GM12878 (cell line): ENCODE measurements around the gene BMP15. TPM values are rescaled to one million over a fixed set of nuclear protein-coding genes. Genes with fewer than 3 reads are reported as not detected.
A peak's percentile ranks its signal among the peaks of the same experiment; 100 is the strongest.

Source experiments
- ATAC-seq: fragments of 200-7000 bp; cut with Tn5 transposase; 3 replicates; pipeline ENCODE4 v1.9.1; 2020; ENCODE audit warnings: mild to moderate bottlenecking, moderate library complexity
- BruUV-seq: library from RNA; stranded (reverse); fragments of 400-500 nt; replicated peaks from 2 replicates; lab custom pipeline; 2021; lab: Mats Ljungman, UMichigan
- CTCF ChIA-PET: fragments of 300-600 bp; sonication (Branson Sonifier 250); formaldehyde crosslinking; extraction: SDS; loops from one replicate; lab custom pipeline; 2021; ENCODE audit warnings: inconsistent platforms; lab: Yijun Ruan, JAX
- POLR2A ChIA-PET: fragments of 350-600 bp; formaldehyde crosslinking; extraction: SDS; loops from one replicate; lab custom pipeline; 2021; ENCODE audit warnings: inconsistent platforms; lab: Charles Lee
- RAD21 ChIA-PET: fragments of 300-600 bp; sonication (Branson Sonifier 250); formaldehyde crosslinking; loops from one replicate; lab custom pipeline; 2023; ENCODE audit warnings: antibody characterized with exemption; ENCODE audit not compliant: unreplicated experiment; lab: Charles Lee
- SMC1A ChIA-PET: fragments of 300-600 bp; sonication (Branson Sonifier 250); formaldehyde crosslinking; loops from one replicate; lab custom pipeline; 2023; ENCODE audit not compliant: unreplicated experiment, uncharacterized antibody; lab: Charles Lee
- DNase-seq: peaks from one replicate; pipeline ENCODE4 v3.0.0-alpha.2; 2011; ENCODE audit warnings: low read depth, low spot score
- FAIRE-seq: peaks from 3 replicates; lab custom pipeline; 2011; peaks lifted over from hg19 to GRCh38; lab: Jason Lieb, UNC
- H2AFZ ChIP-seq: 2 replicates; pipeline ENCODE4 v1.6.0; 2011; ENCODE audit warnings: low read depth, low read length, control low read depth; ENCODE audit not compliant: control insufficient read depth
- H3K27ac ChIP-seq: 2 replicates; pipeline ENCODE4 v1.5.1; 2011; ENCODE audit warnings: control low read depth; ENCODE audit not compliant: control insufficient read depth, insufficient read depth
- H3K27me3 ChIP-seq, 2 experiments: replicated peaks in 1 of 2; 2 replicates each; pipeline versions ENCODE4 v1.6.0 to v1.6.1; 2011; ENCODE audit warnings: low read length in 1 of 2; ENCODE audit not compliant: control insufficient read depth in 2 of 2, insufficient read depth in 2 of 2
- H3K36me3 ChIP-seq, 2 experiments: 2 replicates each; pipeline ENCODE4 v1.5.1; 2011; ENCODE audit warnings: low read length in 1 of 2; ENCODE audit not compliant: control insufficient read depth in 2 of 2, insufficient read depth in 2 of 2
- H3K4me1 ChIP-seq: 2 replicates; pipeline ENCODE4 v1.6.1; 2011; ENCODE audit warnings: mild to moderate bottlenecking, low read length, moderate library complexity, mixed read lengths; ENCODE audit not compliant: control insufficient read depth, insufficient read depth
- H3K4me2 ChIP-seq: 2 replicates; pipeline ENCODE4 v1.6.0; 2011; ENCODE audit warnings: control low read depth; ENCODE audit not compliant: control insufficient read depth, insufficient read depth
- H3K4me3 ChIP-seq: fragments of 200-600 bp; sonication (generic); 2 replicates; pipeline ENCODE4 v1.5.1; 2016
- H3K79me2 ChIP-seq: 2 replicates; pipeline ENCODE4 v1.6.0; 2011; ENCODE audit warnings: low read length; ENCODE audit not compliant: control insufficient read depth, insufficient read depth
- H3K9ac ChIP-seq: 2 replicates; pipeline ENCODE4 v1.8.0; 2011; ENCODE audit warnings: low read length, control low read depth, mixed read lengths; ENCODE audit not compliant: control insufficient read depth, insufficient read depth
- H3K9me3 ChIP-seq: replicated peaks from 3 replicates; pipeline ENCODE4 v1.5.1; 2011; ENCODE audit warnings: mild to moderate bottlenecking, low read length; ENCODE audit not compliant: control insufficient read depth, insufficient read depth
- H4K20me1 ChIP-seq: 2 replicates; pipeline ENCODE4 v1.6.0; 2011; ENCODE audit not compliant: control insufficient read depth, insufficient read depth
- CBX3 ChIP-seq: fragments of 200-600 bp; sonication (generic); IDR thresholded peaks from 2 replicates; pipeline ENCODE4 v1.6.1; 2016; ENCODE audit warnings: low read depth, borderline replicate concordance
- FOS ChIP-seq: IDR thresholded peaks from 3 replicates; pipeline ENCODE4 v1.6.1; 2011; ENCODE audit warnings: borderline replicate concordance; ENCODE audit not compliant: insufficient read length; ENCODE audit errors: extremely low read depth
- GABPA ChIP-seq: IDR thresholded peaks from 2 replicates; pipeline ENCODE4 v1.6.1; 2014; ENCODE audit warnings: antibody characterized with exemption, low read depth, mild to moderate bottlenecking, inconsistent platforms
- GATAD2B ChIP-seq: fragments of 450-650 bp; conservative IDR thresholded peaks from 2 replicates; pipeline ENCODE4 v1.6.1; 2017; ENCODE audit warnings: low read depth, mild to moderate bottlenecking, moderate library complexity
- MTA3 ChIP-seq: IDR thresholded peaks from 2 replicates; pipeline ENCODE4 v1.6.1; 2012; ENCODE audit warnings: low read length, inconsistent platforms, borderline replicate concordance
- MYB ChIP-seq: fragments of 150-350 bp; IDR thresholded peaks from 2 replicates; pipeline ENCODE4 v1.6.1; 2014; ENCODE audit warnings: mild to moderate bottlenecking, low read depth, low read length, borderline replicate concordance
- SRF ChIP-seq, 2 experiments: IDR thresholded peaks; 2 replicates each; pipeline ENCODE4 v1.6.1; 2011; ENCODE audit warnings: low read depth in 2 of 2, low read length in 2 of 2, mild to moderate bottlenecking in 1 of 2, moderate library complexity in 1 of 2
- TARDBP ChIP-seq: IDR thresholded peaks from 2 replicates; pipeline ENCODE4 v1.6.1; 2016; ENCODE audit warnings: borderline replicate concordance
- ZBTB33 ChIP-seq: fragments of 450-650 bp; IDR thresholded peaks from 2 replicates; pipeline ENCODE4 v1.6.1; 2017; ENCODE audit warnings: mild to moderate bottlenecking
- ZNF622 ChIP-seq: fragments of 450-650 bp; IDR thresholded peaks from 2 replicates; pipeline ENCODE4 v1.6.1; 2017; ENCODE audit warnings: mild to moderate bottlenecking, inconsistent platforms
- WGBS: methylation state at CpG from one replicate; pipeline ENCODE4 v1.1.6; 2016; ENCODE audit warnings: low lambda C conversion rate; ENCODE audit not compliant: insufficient replicate concordance, insufficient coverage; ENCODE audit errors: missing lambda C conversion rate; 5-methylcytosine and 5-hydroxymethylcytosine counted together
- in situ Hi-C: fragments of 300-500 bp; cut with MboI; formaldehyde crosslinking; loops from 9 replicates; pipeline ENCODE4 v1.14.3; 2018; ENCODE audit warnings: mixed read lengths
- intact Hi-C: fragments of 100-400 bp; cut with micrococcal nuclease; formaldehyde crosslinking; loops from one replicate; pipeline ENCODE4 v1.14.2; 2022; ENCODE audit not compliant: unreplicated experiment
- polyA plus RNA-seq, 11 experiments: library from polyadenylated mRNA; depleted of rRNA in 4 of 11; unstranded in 6 of 11; stranded (reverse) in 5 of 11; fragments of >200 nt; fragmentation: Nextera tagmentation in 4 of 11; fragmentation: Illumina TruSeq in 1 of 11; extraction: Ambion mirVana in 4 of 11; extraction: Trizol in 1 of 11; gene quantifications; 1 replicate in 1 of 11; 2 replicates in 10 of 11; pipeline versions ENCODE4 v1.2.1 to v1.2.3, GENCODE V29; 2011 to 2016; ENCODE audit warnings: inconsistent platforms in 2 of 11, missing spikeins in 2 of 11, low read depth in 1 of 11
- total RNA-seq, 4 experiments: library from RNA; depleted of rRNA in 3 of 4; stranded (reverse); fragments of >200 nt in 3 of 4; fragmentation: Illumina TruSeq in 1 of 4; extraction: Trizol in 1 of 4; gene quantifications; 2 replicates each; pipeline versions ENCODE4 v1.2.1 to v1.2.3, GENCODE V29; 2013 to 2021
- TF ChIP-seq, protein P1 (sequence below): fragments of 450-650 bp; IDR thresholded peaks from 2 replicates; pipeline ENCODE4 v1.6.1; 2016; ENCODE audit warnings: mild to moderate bottlenecking, moderate library complexity, borderline replicate concordance
- TF ChIP-seq, protein P2 (sequence below), 3 experiments: IDR thresholded peaks in 2 of 3; conservative IDR thresholded peaks in 1 of 3; 2 replicates each; pipeline ENCODE4 v1.5.1; 2011; ENCODE audit warnings: low read depth in 3 of 3, low read length in 3 of 3, mild to moderate bottlenecking in 3 of 3, control low read depth in 2 of 3, moderate library complexity in 2 of 3, inconsistent platforms in 1 of 3, mixed read lengths in 1 of 3; ENCODE audit not compliant: control insufficient read depth in 2 of 3, insufficient read depth in 1 of 3; ENCODE audit errors: extremely low read depth in 1 of 3

BMP15 gene
- total and polyA plus RNA-seq, 10 of the 15 experiments (the other 5 are each of a cell fraction or from before 2014, with no cell fraction given) = not detected

GRCh38 chrX:50893466-50893865 is 17.1 kb upstream of the BMP15 start (continued):
- TF ChIP-seq, protein P1, sequence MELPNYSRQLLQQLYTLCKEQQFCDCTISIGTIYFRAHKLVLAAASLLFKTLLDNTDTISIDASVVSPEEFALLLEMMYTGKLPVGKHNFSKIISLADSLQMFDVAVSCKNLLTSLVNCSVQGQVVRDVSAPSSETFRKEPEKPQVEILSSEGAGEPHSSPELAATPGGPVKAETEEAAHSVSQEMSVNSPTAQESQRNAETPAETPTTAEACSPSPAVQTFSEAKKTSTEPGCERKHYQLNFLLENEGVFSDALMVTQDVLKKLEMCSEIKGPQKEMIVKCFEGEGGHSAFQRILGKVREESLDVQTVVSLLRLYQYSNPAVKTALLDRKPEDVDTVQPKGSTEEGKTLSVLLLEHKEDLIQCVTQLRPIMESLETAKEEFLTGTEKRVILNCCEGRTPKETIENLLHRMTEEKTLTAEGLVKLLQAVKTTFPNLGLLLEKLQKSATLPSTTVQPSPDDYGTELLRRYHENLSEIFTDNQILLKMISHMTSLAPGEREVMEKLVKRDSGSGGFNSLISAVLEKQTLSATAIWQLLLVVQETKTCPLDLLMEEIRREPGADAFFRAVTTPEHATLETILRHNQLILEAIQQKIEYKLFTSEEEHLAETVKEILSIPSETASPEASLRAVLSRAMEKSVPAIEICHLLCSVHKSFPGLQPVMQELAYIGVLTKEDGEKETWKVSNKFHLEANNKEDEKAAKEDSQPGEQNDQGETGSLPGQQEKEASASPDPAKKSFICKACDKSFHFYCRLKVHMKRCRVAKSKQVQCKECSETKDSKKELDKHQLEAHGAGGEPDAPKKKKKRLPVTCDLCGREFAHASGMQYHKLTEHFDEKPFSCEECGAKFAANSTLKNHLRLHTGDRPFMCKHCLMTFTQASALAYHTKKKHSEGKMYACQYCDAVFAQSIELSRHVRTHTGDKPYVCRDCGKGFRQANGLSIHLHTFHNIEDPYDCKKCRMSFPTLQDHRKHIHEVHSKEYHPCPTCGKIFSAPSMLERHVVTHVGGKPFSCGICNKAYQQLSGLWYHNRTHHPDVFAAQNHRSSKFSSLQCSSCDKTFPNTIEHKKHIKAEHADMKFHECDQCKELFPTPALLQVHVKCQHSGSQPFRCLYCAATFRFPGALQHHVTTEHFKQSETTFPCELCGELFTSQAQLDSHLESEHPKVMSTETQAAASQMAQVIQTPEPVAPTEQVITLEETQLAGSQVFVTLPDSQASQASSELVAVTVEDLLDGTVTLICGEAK = no peak
- TF ChIP-seq SRF (IDR thresholded peaks at IDR 0.05; ENCODE audit: low read depth in 2 of 2, low read length in 2 of 2) (no peak), MTA3 (no peak), CBX3 (no peak)

DNA sequence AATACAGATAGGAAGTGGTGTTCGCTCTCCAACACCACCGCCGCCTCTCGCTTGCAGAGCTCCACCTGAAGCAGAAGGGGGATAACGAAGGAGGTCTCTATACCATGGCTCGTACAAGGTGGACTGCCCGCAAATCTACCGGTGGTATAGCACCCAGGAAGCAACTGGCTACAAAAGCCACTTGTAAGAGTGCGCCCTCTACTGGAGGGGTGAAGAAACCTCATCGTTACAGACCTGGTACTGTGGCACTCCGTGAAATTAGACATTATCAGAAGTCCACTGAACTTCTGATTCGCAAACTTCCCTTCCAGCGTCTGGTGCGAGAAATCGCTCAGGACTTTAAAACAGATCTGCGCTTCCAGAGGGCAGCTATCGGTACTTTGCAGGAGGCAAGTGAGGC is 5.2 kb upstream of the BMP15 start:
- Histone ChIP-seq H3K4me1 (no peaks in the 10 kb centered on the region), H3K4me2 (no peak overlapping the region), H3K27ac (no peak overlapping the region), H3K36me3 (no peaks in the 10 kb centered on the region), H3K9me3 (no peaks in the 10 kb centered on the region), H3K27me3 (no peaks in the 10 kb centered on the region; a peak in 1 of 4 replicates), H4K20me1 (no peaks in the 10 kb centered on the region), H3K79me2 (no peaks in the 10 kb centered on the region), H3K9ac (no peak overlapping the region), H2AFZ (no peak overlapping the region), H3K4me3 (no peak overlapping the region)
- BruUV-seq = no TSS peak
- ChIA-PET POLR2A (no interaction called here), RAD21 (no interaction called here), CTCF (no interaction called here), SMC1A (no interaction called here)
- ATAC-seq = no peak
- DNase-seq = no peak
- TF ChIP-seq GATAD2B = no peak
- no peak for TF ChIP-seq GABPA
- TF ChIP-seq FOS = no peak
- TF ChIP-seq, protein P2, sequence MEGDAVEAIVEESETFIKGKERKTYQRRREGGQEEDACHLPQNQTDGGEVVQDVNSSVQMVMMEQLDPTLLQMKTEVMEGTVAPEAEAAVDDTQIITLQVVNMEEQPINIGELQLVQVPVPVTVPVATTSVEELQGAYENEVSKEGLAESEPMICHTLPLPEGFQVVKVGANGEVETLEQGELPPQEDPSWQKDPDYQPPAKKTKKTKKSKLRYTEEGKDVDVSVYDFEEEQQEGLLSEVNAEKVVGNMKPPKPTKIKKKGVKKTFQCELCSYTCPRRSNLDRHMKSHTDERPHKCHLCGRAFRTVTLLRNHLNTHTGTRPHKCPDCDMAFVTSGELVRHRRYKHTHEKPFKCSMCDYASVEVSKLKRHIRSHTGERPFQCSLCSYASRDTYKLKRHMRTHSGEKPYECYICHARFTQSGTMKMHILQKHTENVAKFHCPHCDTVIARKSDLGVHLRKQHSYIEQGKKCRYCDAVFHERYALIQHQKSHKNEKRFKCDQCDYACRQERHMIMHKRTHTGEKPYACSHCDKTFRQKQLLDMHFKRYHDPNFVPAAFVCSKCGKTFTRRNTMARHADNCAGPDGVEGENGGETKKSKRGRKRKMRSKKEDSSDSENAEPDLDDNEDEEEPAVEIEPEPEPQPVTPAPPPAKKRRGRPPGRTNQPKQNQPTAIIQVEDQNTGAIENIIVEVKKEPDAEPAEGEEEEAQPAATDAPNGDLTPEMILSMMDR (IDR thresholded peaks at IDR 0.05 in 2 of 3, conservative IDR thresholded peaks at IDR 0.05 in 1 of 3; ENCODE audit: control insufficient read depth in 2 of 3, extremely low read depth in 1 of 3, insufficient read depth in 1 of 3, low read depth in 3 of 3, low read length in 3 of 3) = peak; percentile 2 to 31 (median 27); a peak in 2 of 6 replicates
- no peak for TF ChIP-seq ZBTB33
- TF ChIP-seq MYB = no peak
- no peak for TF ChIP-seq ZNF622
- no peak for TF ChIP-seq TARDBP
- 74% methylated on average over 17 of the region's 17 CpGs for whole genome bisulfite sequencing
- in situ Hi-C loops (no loop called here), intact Hi-C loops (no loop called here)
- FAIRE-seq = no peak
